Large intestine (tissue), 3 donors: ENCODE measurements around the gene MAD1L1. TPM values are rescaled to one million over a fixed set of nuclear protein-coding genes. Genes with fewer than 3 reads are reported as not detected.

ENCODE experiments used
- DNase-seq, 2 donors: peaks; one replicate each; pipeline versions ENCODE4 v3.0.0 to v3.0.0-alpha.2; 2013
- H3K27ac ChIP-seq: one replicate; pipeline ENCODE4 v1.5.1; 2013; ENCODE audit warnings: low read length
- H3K27me3 ChIP-seq: 2 replicates; pipeline ENCODE4 v1.6.1; 2013; ENCODE audit warnings: low read length; ENCODE audit not compliant: control insufficient read depth, insufficient read depth
- H3K36me3 ChIP-seq: 2 replicates; pipeline ENCODE4 v1.6.1; 2013; ENCODE audit warnings: low read length; ENCODE audit not compliant: control insufficient read depth, insufficient read depth
- H3K4me1 ChIP-seq: one replicate; pipeline ENCODE4 v1.6.1; 2013; ENCODE audit warnings: low read length; ENCODE audit not compliant: control insufficient read depth, insufficient read depth
- H3K4me3 ChIP-seq: one replicate; pipeline ENCODE4 v1.5.1; 2013; ENCODE audit warnings: low read length
- H3K9me3 ChIP-seq: one replicate; pipeline ENCODE4 v1.6.1; 2013; ENCODE audit warnings: mild to moderate bottlenecking, low read depth, low read length, moderate library complexity; ENCODE audit not compliant: control insufficient read depth
- WGBS: methylation state at CpG from one replicate; pipeline ENCODE4 v1.1.5; 2013; ENCODE audit warnings: low lambda C conversion rate; ENCODE audit not compliant: insufficient coverage; 5-methylcytosine and 5-hydroxymethylcytosine counted together
- polyA plus RNA-seq: library from polyadenylated mRNA; unstranded; fragments of 120-200 nt; gene quantifications from one replicate; pipeline ENCODE4 v1.2.1, GENCODE V29; 2013

MAD1L1 gene
- polyA plus RNA-seq, 1 donor, result 15.1 TPM

GRCh38 chr7:2028733-2029132 lies 204.0 kb downstream of the MAD1L1 start:
- Histone ChIP-seq H3K27ac (no peak overlapping the region), H3K9me3 (peaks cover 32% of the 10 kb centered on the region), H3K4me1 (no peaks in the 10 kb centered on the region), H3K27me3 (no peaks in the 10 kb centered on the region), H3K4me3 (no peak overlapping the region), H3K36me3 (no peaks in the 10 kb centered on the region)
- WGBS, result no CpG with 5 or more reads among the region's 7 CpGs
- no peak for DNase-seq

DNA sequence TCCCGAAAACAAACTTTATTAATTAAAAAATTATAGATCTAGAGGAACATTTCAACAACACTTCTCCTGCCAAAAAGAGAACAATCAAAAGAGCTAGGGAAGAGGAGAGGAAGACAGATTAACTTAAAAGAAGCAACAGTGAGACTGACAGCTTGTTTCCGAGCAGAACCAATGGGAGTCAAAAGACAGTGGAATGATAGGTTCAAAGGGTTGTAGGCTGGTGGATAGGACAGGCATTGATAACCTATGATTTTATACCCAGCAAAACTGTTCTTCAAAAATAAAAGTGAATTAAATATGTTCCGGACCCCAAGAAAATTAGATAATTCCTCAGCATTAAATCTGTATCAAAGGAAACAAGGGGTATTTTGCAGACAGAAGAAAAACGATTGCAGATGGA lies 207.6 kb downstream of the MAD1L1 start:
- Histone ChIP-seq H3K4me1 (no peaks in the 10 kb centered on the region), H3K27me3 (no peaks in the 10 kb centered on the region), H3K36me3 (no peaks in the 10 kb centered on the region), H3K27ac (no peak overlapping the region), H3K4me3 (no peak overlapping the region), H3K9me3 (peaks cover 28% of the 10 kb centered on the region)
- DNase-seq, result no peak
- 100% methylated on average over 3 of the region's 4 CpGs for WGBS

DNA sequence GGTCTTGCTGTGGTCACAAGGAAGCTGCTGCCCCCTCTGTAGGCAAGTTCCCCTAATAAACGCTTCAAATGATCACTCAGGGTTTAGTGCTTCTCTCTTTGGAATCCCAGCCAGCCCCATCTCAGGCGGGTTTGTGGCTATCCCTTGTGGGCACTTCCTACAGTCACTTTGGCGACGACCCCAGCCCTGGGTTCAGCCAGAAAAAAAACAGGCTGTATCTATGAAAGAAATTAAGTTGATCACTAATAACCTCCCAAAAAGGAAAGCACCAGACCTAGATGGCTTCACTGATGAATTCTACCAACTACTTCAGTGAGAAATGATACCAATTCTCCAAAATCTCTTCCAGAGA lies 208.2 kb downstream of the MAD1L1 start:
- H3K27ac ChIP-seq, result no peak overlapping the region
- no peaks in the 10 kb centered on the region for H3K27me3 ChIP-seq
- H3K9me3 ChIP-seq, result peaks cover 23% of the 10 kb centered on the region
- no peaks in the 10 kb centered on the region for H3K4me1 ChIP-seq
- DNase-seq, result no peak
- WGBS, result no CpG with 5 or more reads among the region's 4 CpGs
- H3K4me3 ChIP-seq, result no peak overlapping the region
- no peaks in the 10 kb centered on the region for H3K36me3 ChIP-seq

DNA sequence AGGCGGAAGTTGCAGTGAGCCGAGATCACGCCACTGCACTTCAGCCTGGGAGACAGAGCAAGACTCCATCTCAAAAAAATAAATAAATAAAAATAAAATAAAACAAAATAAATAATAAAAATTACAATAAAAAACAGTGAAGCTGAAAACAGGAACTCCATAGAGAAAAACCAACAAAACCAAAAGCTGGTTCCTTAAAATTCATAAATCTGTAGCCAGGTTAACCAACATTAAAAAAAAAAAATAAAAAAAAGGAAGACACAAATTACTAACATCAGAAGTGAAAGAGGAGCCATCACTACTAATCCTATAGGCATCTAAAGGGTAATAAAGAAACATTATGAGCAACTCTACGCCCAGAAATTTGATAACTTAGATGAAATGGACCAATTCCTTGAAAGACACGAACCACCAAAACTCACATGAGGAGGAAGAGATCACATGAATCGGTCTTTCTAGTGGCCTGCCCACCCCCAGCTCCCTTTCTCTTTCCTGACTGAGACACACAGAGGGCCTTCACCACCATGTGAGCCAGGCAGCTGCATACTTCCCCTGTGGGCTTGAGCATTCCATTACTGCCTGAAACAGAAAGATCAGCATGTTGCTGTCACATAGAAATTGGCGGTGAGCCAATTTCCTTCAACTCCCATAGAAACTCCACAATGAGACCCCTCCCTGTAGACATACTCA lies 208.7 kb downstream of the MAD1L1 start:
- DNase-seq, result no peak
- peaks cover 19% of the 10 kb centered on the region for H3K9me3 ChIP-seq
- WGBS, result 100% methylated on average over 1 of the region's 7 CpGs

GRCh38 chr7:2022737-2023250 lies 210.0 kb downstream of the MAD1L1 start:
- Histone ChIP-seq H3K9me3 (peaks cover 10% of the 10 kb centered on the region), H3K27ac (no peak overlapping the region), H3K4me3 (no peak overlapping the region), H3K4me1 (peaks cover 9% of the 10 kb centered on the region), H3K27me3 (no peaks in the 10 kb centered on the region), H3K36me3 (no peaks in the 10 kb centered on the region)
- no CpG with 5 or more reads among the region's 8 CpGs for WGBS
- no peak for DNase-seq

More for the DNA sequence above, 208.7 kb downstream of the MAD1L1 start:
- Histone ChIP-seq H3K4me3 (no peak overlapping the region), H3K27ac (no peak overlapping the region), H3K36me3 (no peaks in the 10 kb centered on the region), H3K4me1 (peaks cover 4% of the 10 kb centered on the region), H3K27me3 (no peaks in the 10 kb centered on the region)

DNA sequence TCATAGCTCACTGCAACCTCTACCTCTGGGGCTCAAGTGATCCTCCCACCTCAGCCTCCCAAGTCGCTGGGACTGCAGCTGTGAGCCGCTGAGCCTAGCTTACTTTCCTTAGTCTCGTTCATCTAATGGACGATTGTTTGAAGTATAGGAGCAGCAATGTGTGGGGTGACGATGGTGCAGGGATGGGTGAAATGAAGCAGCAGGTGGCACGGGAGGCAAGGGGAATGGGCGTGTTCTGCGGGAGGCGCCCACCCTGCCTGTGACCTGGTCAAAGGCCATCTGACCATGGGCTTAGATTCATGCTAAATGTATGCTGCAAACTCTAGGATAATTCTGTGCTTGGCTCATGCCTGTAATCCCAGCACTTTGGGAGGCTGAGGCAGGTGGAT lies 210.7 kb downstream of the MAD1L1 start:
- no CpG with 5 or more reads among the region's 9 CpGs for WGBS
- peaks cover 9% of the 10 kb centered on the region for H3K4me1 ChIP-seq
- no peak overlapping the region for H3K27ac ChIP-seq
- no peak overlapping the region for H3K4me3 ChIP-seq
- H3K9me3 ChIP-seq, result peaks cover 10% of the 10 kb centered on the region
- no peaks in the 10 kb centered on the region for H3K27me3 ChIP-seq
- no peaks in the 10 kb centered on the region for H3K36me3 ChIP-seq
- no peak for DNase-seq

DNA sequence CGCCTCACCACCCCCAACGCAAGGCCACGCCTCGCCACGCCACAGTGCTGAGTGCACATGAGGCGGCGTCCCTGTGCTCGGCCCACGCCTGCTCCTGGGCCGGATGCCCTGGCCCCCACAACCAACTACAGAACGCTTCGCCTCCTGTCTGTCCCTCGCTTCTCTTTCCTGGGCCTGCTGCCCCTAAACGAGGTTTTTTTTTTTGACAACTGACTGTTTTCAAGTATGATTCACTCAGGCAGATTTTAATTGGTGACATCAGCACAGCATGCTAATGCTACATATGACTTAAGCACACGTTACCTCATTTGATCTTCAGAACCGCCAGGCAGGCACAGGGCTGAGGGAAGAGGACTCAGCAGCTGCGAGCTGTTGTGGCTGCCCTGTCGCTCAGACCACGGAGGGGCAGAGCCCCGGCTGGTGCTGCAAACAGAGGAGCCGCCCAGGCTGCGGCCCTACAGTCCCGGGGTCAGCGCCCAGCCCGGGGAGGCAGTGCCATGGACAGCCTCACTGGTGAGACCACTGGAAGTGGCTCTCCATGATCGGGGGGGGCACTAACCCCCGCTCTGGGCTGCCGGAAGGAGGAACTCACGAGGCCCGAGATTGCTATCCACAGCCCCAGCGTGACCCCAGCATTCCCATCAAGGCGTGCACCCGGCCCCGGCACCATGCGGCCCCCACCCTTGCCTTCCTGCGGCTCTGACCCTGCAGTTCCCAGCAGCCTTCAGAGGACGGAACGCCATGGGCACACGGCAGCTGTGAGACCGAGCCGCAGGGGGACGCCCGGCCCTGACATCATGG lies 212.8 kb downstream of the MAD1L1 start:
- Histone ChIP-seq H3K36me3 (no peaks in the 10 kb centered on the region), H3K27ac (no peak overlapping the region), H3K4me3 (no peak overlapping the region), H3K9me3 (peaks cover 6% of the 10 kb centered on the region), H3K27me3 (no peaks in the 10 kb centered on the region), H3K4me1 (peaks cover 9% of the 10 kb centered on the region)
- WGBS, result no CpG with 5 or more reads among the region's 43 CpGs
- DNase-seq, result no peak

GRCh38 chr7:2019461-2019710 lies 213.4 kb downstream of the MAD1L1 start:
- Histone ChIP-seq H3K36me3 (no peaks in the 10 kb centered on the region), H3K27ac (no peak overlapping the region), H3K4me1 (peaks cover 9% of the 10 kb centered on the region), H3K9me3 (peaks cover 3% of the 10 kb centered on the region), H3K4me3 (no peak overlapping the region), H3K27me3 (no peaks in the 10 kb centered on the region)
- no CpG with 5 or more reads among the region's 10 CpGs for WGBS
- DNase-seq, result no peak

DNA sequence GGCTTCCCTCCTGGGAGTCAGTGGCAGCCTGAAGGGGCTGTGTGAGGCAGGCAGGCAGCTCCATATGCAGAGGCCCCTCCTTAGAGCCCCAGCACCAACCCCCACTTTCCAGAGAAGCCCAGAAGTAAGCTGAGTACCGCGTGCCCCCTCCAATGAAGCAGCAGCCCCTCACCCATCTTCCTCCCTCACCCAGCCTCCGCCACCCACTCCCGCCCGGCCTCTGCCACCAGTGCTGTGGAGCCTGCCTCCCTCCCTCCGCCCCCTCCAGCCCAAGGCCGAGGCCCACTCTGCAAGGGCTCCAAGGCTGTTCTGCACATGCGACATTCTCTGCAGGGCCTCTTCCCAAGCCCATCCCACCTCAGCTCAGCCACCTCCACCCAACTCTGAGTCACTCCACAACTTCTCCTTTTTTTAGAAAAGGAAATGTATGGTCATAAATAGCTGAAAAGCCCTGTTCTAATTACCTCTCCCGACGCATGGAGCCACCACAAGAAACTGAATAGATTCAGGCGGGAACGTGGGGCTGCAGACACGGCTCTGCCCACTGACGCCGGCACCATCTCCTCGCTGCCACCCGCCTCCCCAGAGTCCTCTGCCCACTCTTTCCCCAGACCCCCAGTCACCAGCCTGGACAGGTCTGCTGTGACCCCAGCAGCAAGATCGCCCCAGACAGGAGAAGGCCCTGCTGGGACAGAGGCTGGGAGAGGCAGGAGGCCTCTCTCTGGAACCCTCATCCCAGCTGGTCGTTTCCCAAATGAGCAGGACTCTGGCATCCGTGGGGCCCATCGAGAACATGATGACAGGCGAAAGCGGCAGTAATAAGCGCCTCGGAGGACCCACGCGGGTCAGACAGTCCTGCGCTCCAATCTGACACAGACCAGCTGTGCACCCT lies 213.9 kb downstream of the MAD1L1 start:
- peaks cover 9% of the 10 kb centered on the region for H3K4me1 ChIP-seq
- H3K9me3 ChIP-seq, result no peaks in the 10 kb centered on the region
- no peaks in the 10 kb centered on the region for H3K27me3 ChIP-seq
- H3K36me3 ChIP-seq, result no peaks in the 10 kb centered on the region
- no peak overlapping the region for H3K27ac ChIP-seq
- no CpG with 5 or more reads among the region's 28 CpGs for WGBS
- DNase-seq, result no peak
- H3K4me3 ChIP-seq, result no peak overlapping the region

DNA sequence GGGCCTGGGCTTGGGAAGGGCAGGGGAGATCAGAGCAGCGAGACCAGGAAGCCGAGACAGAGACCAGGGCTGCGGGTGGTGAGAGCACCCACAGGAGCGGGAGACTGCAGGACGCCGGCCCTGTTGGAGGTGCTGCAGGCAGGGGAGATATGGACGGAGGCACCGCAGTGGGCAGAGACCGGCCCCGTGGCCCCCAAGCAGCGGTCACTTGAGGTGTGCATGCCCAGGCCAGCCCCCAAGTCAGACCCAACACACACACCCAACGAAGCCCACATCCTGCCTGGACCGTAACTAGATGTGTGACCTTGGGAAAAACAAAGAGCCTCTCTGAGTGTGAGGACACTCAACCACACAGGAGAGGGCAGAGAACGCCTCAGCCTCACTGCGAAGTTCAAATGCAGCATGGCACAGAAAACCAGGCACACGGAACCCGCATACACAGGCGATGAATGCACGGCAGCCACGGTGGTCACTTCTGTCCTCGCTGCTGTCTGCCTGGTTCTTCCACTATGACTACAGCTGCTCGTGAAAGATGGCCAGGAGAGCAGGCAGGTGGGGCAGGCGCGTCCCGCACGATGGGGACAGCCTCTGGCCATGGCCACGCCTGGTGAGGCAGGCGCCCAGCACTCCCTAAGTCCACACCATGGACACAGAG lies 214.7 kb downstream of the MAD1L1 start:
- Histone ChIP-seq H3K27me3 (no peaks in the 10 kb centered on the region), H3K4me1 (peaks cover 11% of the 10 kb centered on the region), H3K4me3 (no peak overlapping the region), H3K27ac (no peak overlapping the region), H3K36me3 (peaks cover under 1% of the 10 kb centered on the region), H3K9me3 (no peaks in the 10 kb centered on the region)
- DNase-seq, result no peak
- no CpG with 5 or more reads among the region's 28 CpGs for WGBS
